ENCODE measurements around the gene MYOZ2. TPM values are rescaled to one million over a fixed set of nuclear protein-coding genes. Genes with fewer than 3 reads are reported as not detected.

The MYOZ2 gene
- total and polyA plus RNA-seq, 2 of the 13 experiments (the other 11 are each of a cell fraction or from before 2014, with no cell fraction given) = 0.03 TPM; not detected in 1

- TF ChIP-seq ZNF142 (CRISPR knock-in tag; IDR thresholded peaks at IDR 0.05) = peak; percentile 45; the same call in 1 of the 2 replicates
- no peak for TF ChIP-seq CCDC6 (CRISPR knock-in tag; IDR thresholded peaks at IDR 0.05)
- TF ChIP-seq ZFY (CRISPR knock-in tag; IDR thresholded peaks at IDR 0.05) = peak; percentile 52
- TF ChIP-seq TBX3 (IDR thresholded peaks at IDR 0.05; ENCODE audit: borderline replicate concordance) = no peak
- TF ChIP-seq MYPOP (CRISPR knock-in tag; IDR thresholded peaks at IDR 0.05) = no peak
- TF ChIP-seq SOX6 (IDR thresholded peaks at IDR 0.05) = no peak
- peak; percentile 17; the same call in 1 of the 2 replicates for TF ChIP-seq SOX6 (CRISPR knock-in tag; IDR thresholded peaks at IDR 0.05)
- no peak for TF ChIP-seq ZSCAN20 (CRISPR knock-in tag; IDR thresholded peaks at IDR 0.05; ENCODE audit: borderline replicate concordance)
- TF ChIP-seq HOXA3 (CRISPR knock-in tag; IDR thresholded peaks at IDR 0.05) = peak; percentile 6; the same call in 1 of the 2 replicates
- TF ChIP-seq, protein P1, sequence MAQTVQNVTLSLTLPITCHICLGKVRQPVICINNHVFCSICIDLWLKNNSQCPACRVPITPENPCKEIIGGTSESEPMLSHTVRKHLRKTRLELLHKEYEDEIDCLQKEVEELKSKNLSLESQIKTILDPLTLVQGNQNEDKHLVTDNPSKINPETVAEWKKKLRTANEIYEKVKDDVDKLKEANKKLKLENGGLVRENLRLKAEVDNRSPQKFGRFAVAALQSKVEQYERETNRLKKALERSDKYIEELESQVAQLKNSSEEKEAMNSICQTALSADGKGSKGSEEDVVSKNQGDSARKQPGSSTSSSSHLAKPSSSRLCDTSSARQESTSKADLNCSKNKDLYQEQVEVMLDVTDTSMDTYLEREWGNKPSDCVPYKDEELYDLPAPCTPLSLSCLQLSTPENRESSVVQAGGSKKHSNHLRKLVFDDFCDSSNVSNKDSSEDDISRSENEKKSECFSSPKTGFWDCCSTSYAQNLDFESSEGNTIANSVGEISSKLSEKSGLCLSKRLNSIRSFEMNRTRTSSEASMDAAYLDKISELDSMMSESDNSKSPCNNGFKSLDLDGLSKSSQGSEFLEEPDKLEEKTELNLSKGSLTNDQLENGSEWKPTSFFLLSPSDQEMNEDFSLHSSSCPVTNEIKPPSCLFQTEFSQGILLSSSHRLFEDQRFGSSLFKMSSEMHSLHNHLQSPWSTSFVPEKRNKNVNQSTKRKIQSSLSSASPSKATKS (CRISPR knock-in tag; IDR thresholded peaks at IDR 0.05) = no peak
- TF ChIP-seq FOXO1 (CRISPR knock-in tag; IDR thresholded peaks at IDR 0.05) = no peak
- TF ChIP-seq ZNF33A (CRISPR knock-in tag; IDR thresholded peaks at IDR 0.05; ENCODE audit: borderline replicate concordance) = no peak
- TF ChIP-seq, protein P2, sequence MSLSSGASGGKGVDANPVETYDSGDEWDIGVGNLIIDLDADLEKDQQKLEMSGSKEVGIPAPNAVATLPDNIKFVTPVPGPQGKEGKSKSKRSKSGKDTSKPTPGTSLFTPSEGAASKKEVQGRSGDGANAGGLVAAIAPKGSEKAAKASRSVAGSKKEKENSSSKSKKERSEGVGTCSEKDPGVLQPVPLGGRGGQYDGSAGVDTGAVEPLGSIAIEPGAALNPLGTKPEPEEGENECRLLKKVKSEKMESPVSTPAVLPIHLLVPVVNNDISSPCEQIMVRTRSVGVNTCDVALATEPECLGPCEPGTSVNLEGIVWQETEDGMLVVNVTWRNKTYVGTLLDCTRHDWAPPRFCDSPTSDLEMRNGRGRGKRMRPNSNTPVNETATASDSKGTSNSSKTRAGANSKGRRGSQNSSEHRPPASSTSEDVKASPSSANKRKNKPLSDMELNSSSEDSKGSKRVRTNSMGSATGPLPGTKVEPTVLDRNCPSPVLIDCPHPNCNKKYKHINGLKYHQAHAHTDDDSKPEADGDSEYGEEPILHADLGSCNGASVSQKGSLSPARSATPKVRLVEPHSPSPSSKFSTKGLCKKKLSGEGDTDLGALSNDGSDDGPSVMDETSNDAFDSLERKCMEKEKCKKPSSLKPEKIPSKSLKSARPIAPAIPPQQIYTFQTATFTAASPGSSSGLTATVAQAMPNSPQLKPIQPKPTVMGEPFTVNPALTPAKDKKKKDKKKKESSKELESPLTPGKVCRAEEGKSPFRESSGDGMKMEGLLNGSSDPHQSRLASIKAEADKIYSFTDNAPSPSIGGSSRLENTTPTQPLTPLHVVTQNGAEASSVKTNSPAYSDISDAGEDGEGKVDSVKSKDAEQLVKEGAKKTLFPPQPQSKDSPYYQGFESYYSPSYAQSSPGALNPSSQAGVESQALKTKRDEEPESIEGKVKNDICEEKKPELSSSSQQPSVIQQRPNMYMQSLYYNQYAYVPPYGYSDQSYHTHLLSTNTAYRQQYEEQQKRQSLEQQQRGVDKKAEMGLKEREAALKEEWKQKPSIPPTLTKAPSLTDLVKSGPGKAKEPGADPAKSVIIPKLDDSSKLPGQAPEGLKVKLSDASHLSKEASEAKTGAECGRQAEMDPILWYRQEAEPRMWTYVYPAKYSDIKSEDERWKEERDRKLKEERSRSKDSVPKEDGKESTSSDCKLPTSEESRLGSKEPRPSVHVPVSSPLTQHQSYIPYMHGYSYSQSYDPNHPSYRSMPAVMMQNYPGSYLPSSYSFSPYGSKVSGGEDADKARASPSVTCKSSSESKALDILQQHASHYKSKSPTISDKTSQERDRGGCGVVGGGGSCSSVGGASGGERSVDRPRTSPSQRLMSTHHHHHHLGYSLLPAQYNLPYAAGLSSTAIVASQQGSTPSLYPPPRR (CRISPR knock-in tag; IDR thresholded peaks at IDR 0.05; ENCODE audit: borderline replicate concordance) = peak; percentile 35; the same call in 1 of the 2 replicates
- TF ChIP-seq ZNF337 (CRISPR knock-in tag; IDR thresholded peaks at IDR 0.05; ENCODE audit: borderline replicate concordance, low read depth) = no peak
Measured at GRCh38 chr4:119212964-119213606, 77.5 kb downstream of the MYOZ2 start (continued).

All from HepG2 (cell line).